ENCODE results near the gene DOCK7. TPM values are rescaled to one million over a fixed set of nuclear protein-coding genes. Genes with fewer than 3 reads are reported as not detected.

Gene DOCK7
- total RNA-seq, 1 experiment from 2014 or later, result 43.6 TPM

GRCh38 chr1:62673629-62674028 is 14.6 kb downstream of the DOCK7 start:
- ChIA-PET POLR2A (no interaction called here), CTCF (no interaction called here)
- Mint-ChIP-seq H3K36me3 (ENCODE audit: insufficient read depth, unreplicated experiment) (peaks cover 6% of the 10 kb centered on the region), H3K27ac (ENCODE audit: unreplicated experiment) (no peak overlapping the region), H3K9me3 (ENCODE audit: unreplicated experiment) (no peaks in the 10 kb centered on the region), H3K27me3 (ENCODE audit: insufficient read depth, unreplicated experiment) (no peaks in the 10 kb centered on the region), H3K4me3 (ENCODE audit: unreplicated experiment) (no peak overlapping the region), H3K4me1 (ENCODE audit: low read depth, unreplicated experiment) (peaks cover 21% of the 10 kb centered on the region)
- Histone ChIP-seq H3K27me3 (replicated peaks; ENCODE audit: control insufficient read depth, insufficient read depth, low read length) (no peaks in the 10 kb centered on the region), H3K4me1 (peaks cover 18% of the 10 kb centered on the region), H3K36me3 (ENCODE audit: control insufficient read depth, insufficient read depth, low read length) (no peaks in the 10 kb centered on the region), H3K9me3 (no peaks in the 10 kb centered on the region), H3K4me3 (ENCODE audit: low read depth, low read length) (no peak overlapping the region)
- no peak for DNase-seq
- no TSS peak for BruUV-seq (replicated peaks)
- intact Hi-C loops (cut with micrococcal nuclease; ENCODE audit: unreplicated experiment), result no loop called here
- TF ChIP-seq CTCF (IDR thresholded peaks at IDR 0.05; ENCODE audit: insufficient read depth in 1 of 2, low read depth in 1 of 2, low read length in 1 of 2, severe bottlenecking in 1 of 2, unreplicated experiment in 1 of 2), result no peak

GRCh38 chr1:62672029-62672428 is 16.2 kb downstream of the DOCK7 start:
- no peak for TF ChIP-seq CTCF (IDR thresholded peaks at IDR 0.05; ENCODE audit: insufficient read depth in 1 of 2, low read depth in 1 of 2, low read length in 1 of 2, severe bottlenecking in 1 of 2, unreplicated experiment in 1 of 2)
- peaks cover 6% of the 10 kb centered on the region for H3K36me3 Mint-ChIP-seq (ENCODE audit: insufficient read depth, unreplicated experiment)
- ChIA-PET POLR2A (no interaction called here), CTCF (no interaction called here)
- H3K9me3 Mint-ChIP-seq (ENCODE audit: unreplicated experiment), result no peaks in the 10 kb centered on the region
- H3K4me3 Mint-ChIP-seq (ENCODE audit: unreplicated experiment), result no peak overlapping the region
- Histone ChIP-seq H3K27me3 (replicated peaks; ENCODE audit: control insufficient read depth, insufficient read depth, low read length) (no peaks in the 10 kb centered on the region), H3K4me3 (ENCODE audit: low read depth, low read length) (no peak overlapping the region), H3K36me3 (ENCODE audit: control insufficient read depth, insufficient read depth, low read length) (no peaks in the 10 kb centered on the region), H3K4me1 (peaks cover 18% of the 10 kb centered on the region), H3K9me3 (no peaks in the 10 kb centered on the region)
- peaks cover 25% of the 10 kb centered on the region for H3K4me1 Mint-ChIP-seq (ENCODE audit: low read depth, unreplicated experiment)
- no peak for DNase-seq
- no peaks in the 10 kb centered on the region for H3K27me3 Mint-ChIP-seq (ENCODE audit: insufficient read depth, unreplicated experiment)
- intact Hi-C loops (cut with micrococcal nuclease; ENCODE audit: unreplicated experiment), result no loop called here
- no peak overlapping the region for H3K27ac Mint-ChIP-seq (ENCODE audit: unreplicated experiment)
- no TSS peak for BruUV-seq (replicated peaks)

GRCh38 chr1:62654744-62655143 is 33.4 kb downstream of the DOCK7 start:
- H3K27ac Mint-ChIP-seq (ENCODE audit: unreplicated experiment), result no peak overlapping the region
- ChIA-PET CTCF (no interaction called here), POLR2A (no interaction called here)
- H3K27me3 Mint-ChIP-seq (ENCODE audit: insufficient read depth, unreplicated experiment), result no peaks in the 10 kb centered on the region
- TF ChIP-seq CTCF (IDR thresholded peaks at IDR 0.05; ENCODE audit: insufficient read depth in 1 of 2, low read depth in 1 of 2, low read length in 1 of 2, severe bottlenecking in 1 of 2, unreplicated experiment in 1 of 2), result no peak
- H3K4me3 ChIP-seq (ENCODE audit: low read depth, low read length), result no peak overlapping the region
- no peaks in the 10 kb centered on the region for H3K4me1 ChIP-seq
- BruUV-seq (replicated peaks), result no TSS peak
- H3K4me3 Mint-ChIP-seq (ENCODE audit: unreplicated experiment), result no peak overlapping the region
- DNase-seq, result no peak
- H3K36me3 ChIP-seq (ENCODE audit: control insufficient read depth, insufficient read depth, low read length), result no peaks in the 10 kb centered on the region
- H3K4me1 Mint-ChIP-seq (ENCODE audit: low read depth, unreplicated experiment), result no peaks in the 10 kb centered on the region
- H3K27me3 ChIP-seq (replicated peaks; ENCODE audit: control insufficient read depth, insufficient read depth, low read length), result no peaks in the 10 kb centered on the region
- no peaks in the 10 kb centered on the region for H3K9me3 Mint-ChIP-seq (ENCODE audit: unreplicated experiment)
- intact Hi-C loops (cut with micrococcal nuclease; ENCODE audit: unreplicated experiment), result no loop called here
- no peaks in the 10 kb centered on the region for H3K36me3 Mint-ChIP-seq (ENCODE audit: insufficient read depth, unreplicated experiment)
- H3K9me3 ChIP-seq, result no peaks in the 10 kb centered on the region
